IMR-90 (cell line): ENCODE measurements around the gene CDH13. TPM values are rescaled to one million over a fixed set of nuclear protein-coding genes. Genes with fewer than 3 reads are reported as not detected.

Source experiments
- ATAC-seq: fragments of 200-7000 bp; cut with Tn5 transposase; 2 replicates; pipeline ENCODE4 v1.9.1; 2020; ENCODE audit warnings: low read depth, mild to moderate bottlenecking, moderate library complexity
- BruUV-seq: library from RNA; stranded (reverse); fragments of 400-500 nt; replicated peaks from 2 replicates; lab custom pipeline; 2021; lab: Mats Ljungman, UMichigan
- CTCF ChIA-PET: fragments of 300-600 bp; formaldehyde crosslinking; extraction: SDS; loops from one replicate; lab custom pipeline; 2021; ENCODE audit warnings: antibody characterized with exemption; lab: Yijun Ruan, JAX
- POLR2A ChIA-PET: fragments of 300-600 bp; sonication (Branson Sonifier 250); formaldehyde crosslinking; loops from one replicate; lab custom pipeline; 2022; ENCODE audit warnings: antibody characterized with exemption; ENCODE audit not compliant: unreplicated experiment; lab: Charles Lee
- DNase-seq: peaks from one replicate; pipeline ENCODE4 v3.0.0; 2013
- H2AFZ ChIP-seq: replicated peaks from 2 replicates; pipeline ENCODE3; 2013; ENCODE audit warnings: low read length, mild to moderate bottlenecking; ENCODE audit not compliant: poor library complexity
- H2AK5ac ChIP-seq: 2 replicates; pipeline ENCODE4 v1.6.1; 2013; ENCODE audit warnings: low read depth, low read length, inconsistent platforms
- H2AK9ac ChIP-seq: replicated peaks from 2 replicates; pipeline ENCODE3; 2013; ENCODE audit warnings: mild to moderate bottlenecking, low read depth, low read length, moderate library complexity; ENCODE audit not compliant: poor library complexity
- H2BK120ac ChIP-seq: 2 replicates; pipeline ENCODE4 v1.6.1; 2013; ENCODE audit warnings: low read depth, low read length, inconsistent platforms
- H2BK15ac ChIP-seq: 3 replicates; pipeline ENCODE4 v1.6.1; 2013; ENCODE audit warnings: low read depth, low read length, inconsistent platforms
- H2BK20ac ChIP-seq: 2 replicates; pipeline ENCODE4 v1.6.1; 2013; ENCODE audit warnings: low read depth, mild to moderate bottlenecking, inconsistent platforms, low read length, moderate library complexity
- H2BK5ac ChIP-seq: 2 replicates; pipeline ENCODE4 v1.6.1; 2013; ENCODE audit warnings: mild to moderate bottlenecking, low read depth, low read length, inconsistent platforms; ENCODE audit not compliant: poor library complexity, severe bottlenecking
- H3K14ac ChIP-seq: replicated peaks from 2 replicates; pipeline ENCODE4 v1.6.1; 2013; ENCODE audit warnings: low read depth, low read length, inconsistent platforms
- H3K18ac ChIP-seq: 2 replicates; pipeline ENCODE4 v1.6.1; 2013; ENCODE audit warnings: low read depth, low read length, control low read depth
- H3K23ac ChIP-seq: 2 replicates; pipeline ENCODE4 v1.6.1; 2013; ENCODE audit warnings: low read depth, low read length, inconsistent platforms
- H3K27ac ChIP-seq: 2 replicates; pipeline ENCODE4 v1.5.1; 2013; ENCODE audit warnings: mild to moderate bottlenecking, control low read depth, low read length; ENCODE audit not compliant: insufficient read depth
- H3K27me3 ChIP-seq: 2 replicates; pipeline ENCODE4 v1.6.1; 2013; ENCODE audit warnings: low read length; ENCODE audit not compliant: control insufficient read depth, insufficient read depth
- H3K36me3 ChIP-seq: 2 replicates; pipeline ENCODE4 v1.6.1; 2013; ENCODE audit warnings: low read length, mixed read lengths; ENCODE audit not compliant: control insufficient read depth, insufficient read depth
- H3K4ac ChIP-seq: 2 replicates; pipeline ENCODE4 v1.6.1; 2013; ENCODE audit warnings: low read depth, low read length, inconsistent platforms
- H3K4me1 ChIP-seq: 2 replicates; pipeline ENCODE4 v1.6.1; 2013; ENCODE audit warnings: low read length, mixed read lengths; ENCODE audit not compliant: control insufficient read depth, insufficient read depth
- H3K4me2 ChIP-seq: 2 replicates; pipeline ENCODE4 v1.6.1; 2013; ENCODE audit warnings: low read depth, mild to moderate bottlenecking, control low read depth, low read length, moderate library complexity
- H3K4me3 ChIP-seq: 2 replicates; pipeline ENCODE4 v1.5.1; 2013; ENCODE audit warnings: low read depth, mild to moderate bottlenecking, control low read depth, low read length, moderate library complexity; ENCODE audit not compliant: insufficient read depth
- H3K56ac ChIP-seq: 2 replicates; pipeline ENCODE4 v1.6.1; 2013; ENCODE audit warnings: low read length, inconsistent platforms; ENCODE audit not compliant: insufficient read depth; ENCODE audit errors: extremely low read depth
- H3K79me1 ChIP-seq, 2 experiments: 2 replicates each; pipeline ENCODE4 v1.6.1; 2013; ENCODE audit warnings: low read length in 2 of 2, inconsistent platforms in 1 of 2, low read depth in 1 of 2
- H3K9ac ChIP-seq: 2 replicates; pipeline ENCODE4 v1.6.1; 2013; ENCODE audit warnings: low read depth, low read length, control low read depth
- H3K9me1 ChIP-seq: 2 replicates; pipeline ENCODE4 v1.6.1; 2013; ENCODE audit warnings: low read length, inconsistent platforms; ENCODE audit not compliant: insufficient read depth
- H3K9me3 ChIP-seq: 2 replicates; pipeline ENCODE4 v1.6.1; 2013; ENCODE audit warnings: low read length; ENCODE audit not compliant: control insufficient read depth, insufficient read depth
- H4K20me1 ChIP-seq: 2 replicates; pipeline ENCODE4 v1.6.1; 2013; ENCODE audit warnings: low read length, inconsistent platforms; ENCODE audit not compliant: insufficient read depth
- H4K5ac ChIP-seq: 2 replicates; pipeline ENCODE4 v1.6.1; 2013; ENCODE audit warnings: mild to moderate bottlenecking, low read depth, low read length, control low read depth
- H4K8ac ChIP-seq, 2 experiments: 2 replicates each; pipeline ENCODE4 v1.6.1; 2013; ENCODE audit warnings: low read depth in 2 of 2, low read length in 2 of 2, control low read depth in 1 of 2, inconsistent platforms in 1 of 2
- H4K91ac ChIP-seq: 2 replicates; pipeline ENCODE4 v1.6.1; 2013; ENCODE audit warnings: low read depth, low read length, inconsistent platforms; ENCODE audit not compliant: insufficient read depth
- RAD21 ChIP-seq: IDR thresholded peaks from 2 replicates; pipeline ENCODE4 v1.6.1; 2012; ENCODE audit warnings: low read length, improper control_type of control experiment
- WGBS, 2 experiments: methylation state at CpG; one replicate each; pipeline versions ENCODE4 v1.1.5 to v1.1.7; 2013; ENCODE audit warnings: missing lambda C conversion rate in 2 of 2; ENCODE audit not compliant: insufficient read length in 1 of 2; ENCODE audit errors: extremely low coverage in 2 of 2; 5-methylcytosine and 5-hydroxymethylcytosine counted together
- dilution Hi-C: fragments of 300-500 bp; cut with HindIII; formaldehyde crosslinking; loops from one replicate; pipeline ENCODE4 v1.14.3; 2018; ENCODE audit warnings: low sequenced_read_pairs; ENCODE audit not compliant: unreplicated experiment
- in situ Hi-C: fragments of 300-500 bp; cut with MboI; formaldehyde crosslinking; loops from 3 replicates; pipeline ENCODE4 v1.14.3; 2019; ENCODE audit warnings: low sequenced_read_pairs, inconsistent platforms, mixed read lengths
- intact Hi-C: fragments of 100-400 bp; cut with micrococcal nuclease; formaldehyde crosslinking; loops from 2 replicates; pipeline ENCODE4 v1.10.0; 2022
- polyA plus RNA-seq, 3 experiments: library from polyadenylated mRNA; depleted of rRNA; stranded (reverse); fragments of >200 nt; gene quantifications; 2 replicates each; pipeline ENCODE4 v1.2.3, GENCODE V29; 2012; ENCODE audit warnings: low replicate concordance in 1 of 3
- total RNA-seq: library from RNA; depleted of rRNA; stranded (reverse); fragments of >200 nt; gene quantifications from 2 replicates; pipeline ENCODE4 v1.2.3, GENCODE V29; 2012

The CDH13 gene
- total and polyA plus RNA-seq, 2 of the 4 experiments (the other 2 are of a cell fraction): 61.6 to 74.7 TPM

GRCh38 chr16:83134638-83135037, 507.9 kb downstream of the CDH13 start:
- no CpG with 5 or more reads among the region's 4 CpGs for WGBS, 2 experiments
- dilution Hi-C loops (no loop called here), intact Hi-C loops (loop anchor here (10.0 kb wide), 2 partner anchors 220 to 500 kb away; no protein-coding TSS in a partner anchor), in situ Hi-C loops (no loop called here)
- Histone ChIP-seq H2BK15ac (no peak overlapping the region), H2BK120ac (no peak overlapping the region), H3K14ac (no peak overlapping the region), H2AFZ (no peak overlapping the region), H3K9me1 (peaks cover 6% of the 10 kb centered on the region; the same call in 1 of the 2 replicates), H3K9ac (no peak overlapping the region), H3K4me2 (no peak overlapping the region), H3K4ac (no peak overlapping the region), H2AK5ac (no peak overlapping the region), H4K20me1 (peaks cover 11% of the 10 kb centered on the region; the same call in 1 of the 2 replicates), H2BK20ac (no peak overlapping the region), H3K18ac (no peak overlapping the region), H4K91ac (no peak overlapping the region), H3K36me3 (no peaks in the 10 kb centered on the region), H4K5ac (no peak overlapping the region), H3K4me3 (no peak overlapping the region), H3K9me3 (no peaks in the 10 kb centered on the region), H3K56ac (no peak overlapping the region), H3K27me3 (no peaks in the 10 kb centered on the region), H3K23ac (no peak overlapping the region), H2AK9ac (no peak overlapping the region), H3K4me1 (peaks cover 11% of the 10 kb centered on the region), H3K79me1 (no peaks in the 10 kb centered on the region), H3K27ac (no peak overlapping the region), H2BK5ac (no peak overlapping the region), H4K8ac (no peak overlapping the region)
- POLR2A ChIA-PET: no interaction called here
- no peak for ATAC-seq
- no peak for DNase-seq
- no TSS peak for BruUV-seq
- TF ChIP-seq RAD21: no peak
- CTCF ChIA-PET: no interaction called here
